Activated CD4-positive, alpha-beta T cell treated with anti-CD3 and anti-CD28 coated beads for 36 hours (primary cell): ENCODE data around the gene CAV1. TPM values are rescaled to one million over a fixed set of nuclear protein-coding genes. Genes with fewer than 3 reads are reported as not detected.

Source experiments
- ATAC-seq: fragments of 200-7000 bp; cut with Tn5 transposase; one replicate; pipeline ENCODE4 v1.10.0; 2021; ENCODE audit warnings: mild to moderate bottlenecking, moderate library complexity
- CTCF ChIA-PET: fragments of 350-600 bp; sonication (Branson Sonifier 250); formaldehyde crosslinking; loops from one replicate; lab custom pipeline; 2021; ENCODE audit warnings: antibody characterized with exemption; lab: Charles Lee
- POLR2A ChIA-PET: fragments of 350-600 bp; sonication (Branson Sonifier 250); formaldehyde crosslinking; loops from one replicate; lab custom pipeline; 2021; ENCODE audit warnings: antibody characterized with exemption, inconsistent platforms; lab: Charles Lee
- DNase-seq: peaks from one replicate; pipeline ENCODE4 v3.0.0-alpha.2; 2020
- H3K27ac Mint-ChIP-seq: one replicate; pipeline ENCODE4 v1.8.0; 2021; ENCODE audit warnings: mixed read lengths
- H3K27me3 Mint-ChIP-seq: one replicate; pipeline ENCODE4 v1.8.0; 2021; ENCODE audit warnings: mixed read lengths
- H3K36me3 Mint-ChIP-seq: one replicate; pipeline ENCODE4 v1.8.0; 2021; ENCODE audit warnings: low read depth, mixed read lengths
- H3K4me1 Mint-ChIP-seq: one replicate; pipeline ENCODE4 v1.8.0; 2021; ENCODE audit warnings: mixed read lengths
- H3K4me3 Mint-ChIP-seq: one replicate; pipeline ENCODE4 v1.8.0; 2021; ENCODE audit warnings: mild to moderate bottlenecking, moderate library complexity, mixed read lengths
- H3K9me3 Mint-ChIP-seq: one replicate; pipeline ENCODE4 v1.8.0; 2021; ENCODE audit warnings: low read depth, mixed read lengths
- intact Hi-C, 2 experiments: fragments of 100-400 bp; cut with DNase I in 1 of 2; cut with micrococcal nuclease in 1 of 2; formaldehyde crosslinking; loops; one replicate each; pipeline versions ENCODE4 v1.14.2 to v1.15.1; 2022 to 2024; cut with DNase I, micrococcal nuclease
- total RNA-seq, 2 experiments: library from RNA; stranded (reverse); gene quantifications; one replicate each; pipeline ENCODE4 v1.2.3, GENCODE V29; 2021

CAV1 gene
- total RNA-seq, 2 experiments from 2014 or later, result 0.25 TPM

DNA sequence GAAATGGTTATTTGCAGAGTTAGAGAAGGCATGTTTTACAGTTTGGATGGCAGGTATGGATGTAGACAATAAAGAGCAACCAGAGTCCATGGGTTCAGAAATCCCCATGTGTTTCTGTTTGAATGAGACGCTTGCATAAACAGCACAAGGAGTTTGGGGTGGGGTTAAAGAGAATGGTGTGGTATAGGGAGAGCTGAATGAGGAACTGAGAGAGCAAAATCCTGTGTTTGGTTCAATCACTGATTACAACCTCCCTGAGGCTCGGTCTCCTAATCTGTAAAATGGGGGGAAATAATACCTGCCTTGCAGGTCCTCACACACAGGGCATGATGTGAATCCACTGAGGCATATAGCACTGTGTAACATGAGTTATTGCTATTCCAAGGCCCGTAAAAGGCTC is 23.7 kb downstream of the CAV1 start:
- intact Hi-C loops, result no loop called here
- POLR2A ChIA-PET, result no interaction called here
- no peaks in the 10 kb centered on the region for H3K9me3 Mint-ChIP-seq
- no peak for DNase-seq
- no peaks in the 10 kb centered on the region for H3K4me1 Mint-ChIP-seq
- H3K4me3 Mint-ChIP-seq, result no peak overlapping the region
- CTCF ChIA-PET, result interaction anchor here (0.6 kb wide), 1 partner anchor 23 kb away, joined by 3 read pairs; no protein-coding TSS in a partner anchor
- no peaks in the 10 kb centered on the region for H3K36me3 Mint-ChIP-seq
- no peak for ATAC-seq
- no peak overlapping the region for H3K27ac Mint-ChIP-seq
- H3K27me3 Mint-ChIP-seq, result peaks cover 11% of the 10 kb centered on the region

DNA sequence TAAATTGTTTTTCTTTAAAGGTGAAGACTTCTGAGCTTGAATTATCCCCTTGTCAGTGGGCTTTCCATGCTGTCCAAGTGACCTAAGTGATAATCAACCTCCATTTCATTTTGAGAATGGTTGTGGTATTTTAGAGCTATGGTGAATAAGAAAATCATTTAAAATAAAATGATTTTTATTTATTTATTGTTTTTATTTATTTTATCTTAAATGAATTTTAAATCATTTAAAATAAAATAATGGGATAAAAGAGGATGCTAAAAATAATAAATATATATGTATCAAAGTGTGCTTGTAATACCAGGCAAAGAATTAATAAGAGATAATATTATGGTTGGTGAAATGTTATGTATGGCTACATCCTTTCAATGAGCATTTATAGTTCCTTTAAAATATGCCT is 24.5 kb downstream of the CAV1 start:
- no peaks in the 10 kb centered on the region for H3K9me3 Mint-ChIP-seq
- POLR2A ChIA-PET, result no interaction called here

GRCh38 chr7:116551692-116552091 is 26.9 kb downstream of the CAV1 start:
- H3K4me3 Mint-ChIP-seq, result no peak overlapping the region
- H3K27me3 Mint-ChIP-seq, result peaks cover 17% of the 10 kb centered on the region
- no peaks in the 10 kb centered on the region for H3K4me1 Mint-ChIP-seq
- no peak for DNase-seq
- POLR2A ChIA-PET, result no interaction called here
- intact Hi-C loops, result no loop called here
- CTCF ChIA-PET, result interaction anchor here (1.7 kb wide), 1 partner anchor 25 kb away, joined by 5 read pairs; no protein-coding TSS in a partner anchor
- no peak for ATAC-seq
- H3K9me3 Mint-ChIP-seq, result no peaks in the 10 kb centered on the region
- H3K27ac Mint-ChIP-seq, result no peak overlapping the region
- H3K36me3 Mint-ChIP-seq, result no peaks in the 10 kb centered on the region

More for the DNA sequence above, 24.5 kb downstream of the CAV1 start:
- H3K36me3 Mint-ChIP-seq, result no peaks in the 10 kb centered on the region
- CTCF ChIA-PET, result no interaction called here
- ATAC-seq (no peak), DNase-seq (no peak)
- no peaks in the 10 kb centered on the region for H3K4me1 Mint-ChIP-seq
- no peak overlapping the region for H3K4me3 Mint-ChIP-seq
- intact Hi-C loops, result no loop called here
- peaks cover 9% of the 10 kb centered on the region for H3K27me3 Mint-ChIP-seq
- H3K27ac Mint-ChIP-seq, result no peak overlapping the region

- CTCF ChIA-PET, result interaction anchor here (0.8 kb wide), 1 partner anchor 369 kb away, joined by 3 read pairs; no protein-coding TSS in a partner anchor
- no peak overlapping the region for H3K4me3 Mint-ChIP-seq
Observed at GRCh38 chr7:116552602-116553001, 27.8 kb downstream of the CAV1 start.

GRCh38 chr7:116553168-116553964 is 28.5 kb downstream of the CAV1 start:
- Mint-ChIP-seq H3K4me3 (no peak overlapping the region), H3K4me1 (no peaks in the 10 kb centered on the region), H3K27me3 (peaks cover 20% of the 10 kb centered on the region), H3K27ac (no peak overlapping the region), H3K9me3 (no peaks in the 10 kb centered on the region), H3K36me3 (no peaks in the 10 kb centered on the region)
- ATAC-seq, result no peak
- intact Hi-C loops, result no loop called here
- no peak for DNase-seq
- ChIA-PET CTCF (interaction anchor here (0.8 to 0.9 kb wide), 2 partner anchors 11 to 37 kb away, joined by 3 read pairs; no protein-coding TSS in a partner anchor), POLR2A (no interaction called here)

More at GRCh38 chr7:116552602-116553001, 27.8 kb downstream of the CAV1 start:
- Mint-ChIP-seq H3K27ac (no peak overlapping the region), H3K36me3 (no peaks in the 10 kb centered on the region), H3K4me1 (no peaks in the 10 kb centered on the region), H3K9me3 (no peaks in the 10 kb centered on the region), H3K27me3 (peaks cover 18% of the 10 kb centered on the region)
- POLR2A ChIA-PET, result no interaction called here
- DNase-seq (no peak), ATAC-seq (no peak)
- intact Hi-C loops, result no loop called here

DNA sequence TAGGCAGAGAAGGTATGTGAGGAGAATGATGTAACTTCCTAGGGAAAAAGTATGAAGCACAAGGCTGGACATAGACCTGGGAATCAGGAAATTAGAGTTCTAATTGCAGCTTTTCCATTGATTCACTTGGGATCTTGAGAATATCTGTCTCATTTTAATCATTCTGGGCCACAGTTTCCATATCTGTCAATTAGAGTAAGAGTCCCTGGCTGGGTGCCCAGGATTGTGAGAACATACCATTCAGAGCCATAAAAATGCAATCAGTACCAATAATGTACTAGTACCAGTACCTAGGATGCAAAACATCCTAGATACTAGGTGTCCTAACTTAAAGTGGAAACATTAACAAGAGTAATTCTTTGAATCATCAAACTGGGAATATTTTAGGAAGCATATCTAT is 29.6 kb downstream of the CAV1 start:
- Mint-ChIP-seq H3K4me1 (no peaks in the 10 kb centered on the region), H3K27me3 (peaks cover 22% of the 10 kb centered on the region), H3K27ac (no peak overlapping the region), H3K9me3 (no peaks in the 10 kb centered on the region), H3K4me3 (no peak overlapping the region), H3K36me3 (no peaks in the 10 kb centered on the region)
- intact Hi-C loops, result no loop called here
- ChIA-PET POLR2A (no interaction called here), CTCF (interaction anchor here (0.9 kb wide), 1 partner anchor 36 kb away, joined by 3 read pairs; no protein-coding TSS in a partner anchor)
- DNase-seq, result no peak
- no peak for ATAC-seq

DNA sequence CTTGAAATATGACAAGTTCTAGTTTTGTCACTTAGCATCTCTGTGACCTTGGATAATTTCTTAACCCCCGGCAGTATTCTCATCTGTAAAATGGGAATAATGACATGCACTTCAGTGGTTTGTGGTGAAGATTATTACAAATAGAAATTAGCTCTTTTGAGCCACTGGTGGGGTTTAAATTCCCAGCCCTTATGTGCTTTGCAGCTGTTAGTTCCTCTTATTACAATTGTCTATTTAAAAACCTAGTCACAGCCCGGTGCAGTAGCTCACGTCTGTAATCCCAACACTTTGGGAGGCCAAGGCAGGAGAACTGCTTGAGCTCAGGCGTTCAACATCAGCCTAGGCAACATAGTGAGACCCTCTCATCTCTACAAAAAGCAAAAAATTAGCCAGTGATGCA is 30.1 kb downstream of the CAV1 start:
- POLR2A ChIA-PET, result no interaction called here
- H3K27me3 Mint-ChIP-seq, result peaks cover 25% of the 10 kb centered on the region
- DNase-seq, result no peak
- no peaks in the 10 kb centered on the region for H3K36me3 Mint-ChIP-seq
- ATAC-seq, result no peak
- CTCF ChIA-PET, result no interaction called here
- no peaks in the 10 kb centered on the region for H3K4me1 Mint-ChIP-seq
- no peak overlapping the region for H3K27ac Mint-ChIP-seq
- intact Hi-C loops, result no loop called here
- no peaks in the 10 kb centered on the region for H3K9me3 Mint-ChIP-seq
- H3K4me3 Mint-ChIP-seq, result no peak overlapping the region

GRCh38 chr7:116557066-116557585 is 32.3 kb downstream of the CAV1 start:
- Mint-ChIP-seq H3K27me3 (peaks cover 39% of the 10 kb centered on the region), H3K36me3 (no peaks in the 10 kb centered on the region), H3K9me3 (no peaks in the 10 kb centered on the region), H3K27ac (no peak overlapping the region), H3K4me3 (no peak overlapping the region), H3K4me1 (no peaks in the 10 kb centered on the region)
- ATAC-seq, result no peak
- intact Hi-C loops, result no loop called here
- ChIA-PET CTCF (no interaction called here), POLR2A (no interaction called here)
- DNase-seq, result no peak

GRCh38 chr7:116557901-116558300 is 33.1 kb downstream of the CAV1 start:
- CTCF ChIA-PET, result interaction anchor here (0.9 to 1.0 kb wide), 2 partner anchors 32 to 189 kb away, joined by 3 read pairs; no protein-coding TSS in a partner anchor
- peaks cover 34% of the 10 kb centered on the region for H3K27me3 Mint-ChIP-seq
- no peak overlapping the region for H3K4me3 Mint-ChIP-seq
- no peaks in the 10 kb centered on the region for H3K9me3 Mint-ChIP-seq
- intact Hi-C loops, result no loop called here
- DNase-seq (no peak), ATAC-seq (no peak)
- H3K4me1 Mint-ChIP-seq, result no peaks in the 10 kb centered on the region
- no peak overlapping the region for H3K27ac Mint-ChIP-seq
- no peaks in the 10 kb centered on the region for H3K36me3 Mint-ChIP-seq
- POLR2A ChIA-PET, result no interaction called here

DNA sequence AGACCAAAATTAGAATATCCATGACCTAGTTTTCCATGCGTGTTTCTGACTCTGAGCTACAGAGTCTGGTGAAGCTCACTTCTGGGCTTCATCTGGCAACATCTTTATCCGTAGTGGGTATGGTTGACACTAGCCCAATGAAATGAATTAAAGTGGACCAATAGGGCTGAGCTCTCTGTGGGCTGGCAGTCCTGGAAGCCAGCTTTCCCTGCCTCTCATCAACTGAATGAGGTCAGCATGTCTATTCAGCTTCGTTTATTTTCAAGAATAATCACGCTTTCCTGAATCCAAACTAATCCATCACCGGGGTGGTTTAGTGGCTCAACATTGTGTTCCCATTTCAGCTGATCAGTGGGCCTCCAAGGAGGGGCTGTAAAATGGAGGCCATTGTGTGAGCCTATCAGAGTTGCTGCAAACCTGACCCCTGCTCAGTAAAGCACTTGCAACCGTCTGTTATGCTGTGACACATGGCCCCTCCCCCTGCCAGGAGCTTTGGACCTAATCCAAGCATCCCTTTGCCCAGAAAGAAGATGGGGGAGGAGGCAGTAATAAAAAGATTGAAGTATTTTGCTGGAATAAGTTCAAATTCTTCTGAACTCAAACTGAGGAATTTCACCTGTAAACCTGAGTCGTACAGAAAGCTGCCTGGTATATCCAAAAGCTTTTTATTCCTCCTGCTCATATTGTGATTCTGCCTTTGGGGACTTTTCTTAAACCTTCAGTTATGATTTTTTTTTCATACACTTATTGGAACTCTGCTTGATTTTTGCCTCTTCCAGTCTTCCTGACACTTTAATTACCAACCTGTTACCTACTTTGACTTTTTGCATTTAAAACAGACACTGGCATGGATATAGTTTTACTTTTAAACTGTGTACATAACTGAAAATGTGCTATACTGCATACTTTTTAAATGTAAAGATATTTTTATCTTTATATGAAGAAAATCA is 35.5 kb downstream of the CAV1 start:
- Mint-ChIP-seq H3K27me3 (peaks cover 37% of the 10 kb centered on the region), H3K27ac (no peak overlapping the region), H3K36me3 (no peaks in the 10 kb centered on the region), H3K4me1 (no peaks in the 10 kb centered on the region), H3K4me3 (no peak overlapping the region), H3K9me3 (no peaks in the 10 kb centered on the region)
- ChIA-PET CTCF (interaction anchor here (1.2 to 1.4 kb wide), 2 partner anchors 29 to 31 kb away, joined by 3 read pairs; no protein-coding TSS in a partner anchor), POLR2A (no interaction called here)
- intact Hi-C loops, result no loop called here
- DNase-seq (no peak), ATAC-seq (no peak)
